Measurements from ENCODE around the gene SCFD2. TPM values are rescaled to one million over a fixed set of nuclear protein-coding genes. Genes with fewer than 3 reads are reported as not detected.

Gene SCFD2
- total and polyA plus RNA-seq, 2 donors (not counting 3 experiments of a cell fraction or from before 2014, with no cell fraction given): 12.3 to 22.8 TPM

- dilution Hi-C loops (cut with MboI; ENCODE audit: extremely low pct_ligation_motif_present, low sequenced_read_pairs): no loop called here
- H3K27me3 ChIP-seq (ENCODE audit: control insufficient read depth in 2 of 2, insufficient read depth in 2 of 2, low read length in 2 of 2): no peaks in the 10 kb centered on the region
- ChIA-PET CTCF (interaction anchor here (0.6 to 7.9 kb wide), 10 partner anchors 29 to 1249 kb away, joined by 3 to 238 read pairs (median 4); no protein-coding TSS in a partner anchor), POLR2A (no interaction called here)
- H4K20me1 ChIP-seq (replicated peaks; ENCODE audit: control insufficient read depth, extremely low read depth, insufficient read depth, low read length): no peaks in the 10 kb centered on the region
- no peak overlapping the region for H2AFZ ChIP-seq (ENCODE audit: low read depth, low read length)
- TF ChIP-seq GATA2 (IDR thresholded peaks at IDR 0.05; ENCODE audit: insufficient read depth, insufficient read length, low read depth, low read length) (no peak), CTCF (IDR thresholded peaks at IDR 0.05; ENCODE audit: extremely low read depth in 1 of 2, insufficient read depth in 1 of 2, low read depth in 1 of 2, low read length in 2 of 2) (no peak), JUN (IDR thresholded peaks at IDR 0.05; ENCODE audit: borderline replicate concordance, insufficient read depth, insufficient read length, low read depth) (no peak), POLR2A (IDR thresholded peaks at IDR 0.05; ENCODE audit: low read depth, low read length) (no peak), MYC (IDR thresholded peaks at IDR 0.05; ENCODE audit: low read depth, low read length) (no peak), EZH2 (IDR thresholded peaks at IDR 0.05; ENCODE audit: borderline replicate concordance, low read depth, low read length, severe bottlenecking) (no peak), MAX (IDR thresholded peaks at IDR 0.05; ENCODE audit: insufficient read depth, insufficient read length) (no peak), POLR2AphosphoS5 (IDR thresholded peaks at IDR 0.05; ENCODE audit: insufficient read depth, low read depth, low read length) (no peak), FOS (IDR thresholded peaks at IDR 0.05; ENCODE audit: borderline replicate concordance, insufficient read depth, low read length) (no peak)
- H3K36me3 ChIP-seq (ENCODE audit: control insufficient read depth in 2 of 2, extremely low read depth in 1 of 2, insufficient read depth in 2 of 2, low read length in 2 of 2): no peaks in the 10 kb centered on the region
- FAIRE-seq (no peak), DNase-seq (ENCODE audit: low read depth, low spot score) (no peak)
- H3K27ac ChIP-seq (ENCODE audit: insufficient read depth, low read depth, low read length): no peak overlapping the region
- intact Hi-C loops (cut with micrococcal nuclease): loop anchor here (10.0 kb wide), 1 partner anchor 1250 kb away; no protein-coding TSS in a partner anchor
- no peaks in the 10 kb centered on the region for H3K4me1 ChIP-seq (ENCODE audit: control insufficient read depth, extremely low read depth, insufficient read depth, low read length)
- no peak overlapping the region for H3K9ac ChIP-seq (replicated peaks; ENCODE audit: extremely low read depth, insufficient read depth, low read length)
- H3K4me2 ChIP-seq (ENCODE audit: insufficient read depth, low read length): no peak overlapping the region
- H3K9me1 ChIP-seq (replicated peaks; ENCODE audit: control insufficient read depth, extremely low read depth, insufficient read depth, low read length): no peaks in the 10 kb centered on the region
- no TSS peak for BruUV-seq (replicated peaks)
- no peak overlapping the region for H3K4me3 ChIP-seq (replicated peaks in 1 of 3; ENCODE audit: insufficient read depth in 1 of 3, low read depth in 1 of 3, low read length in 3 of 3)
- no peaks in the 10 kb centered on the region for H3K79me2 ChIP-seq (ENCODE audit: control insufficient read depth, insufficient read depth, low read length)
- H3K9me3 ChIP-seq (replicated peaks; ENCODE audit: control insufficient read depth, insufficient read depth, low read length): no peaks in the 10 kb centered on the region
Observed at GRCh38 chr4:52984462-52984881, 381.4 kb downstream of the SCFD2 start.
